HFF-Myc (cell line): ENCODE data around the gene TAP1.

Source experiments
- DNase-seq: peaks from one replicate; pipeline ENCODE4 v3.0.0-alpha.2; 2011; ENCODE audit warnings: low read depth; ENCODE audit errors: extremely low read depth
- H3K4me3 ChIP-seq: replicated peaks from 2 replicates; pipeline ENCODE4 v1.5.1; 2011; ENCODE audit warnings: low read depth, mild to moderate bottlenecking, control low read depth, low read length
- CTCF ChIP-seq: IDR thresholded peaks from 2 replicates; pipeline ENCODE4 v1.5.1; 2012; ENCODE audit warnings: mild to moderate bottlenecking, low read depth, low read length, control low read depth; ENCODE audit errors: missing control alignments

The TAP1 gene

GRCh38 chr6:32832535-32832934 lies 21.0 kb downstream of the TAP1 start:
- no peak for DNase-seq
- H3K4me3 ChIP-seq = no peak overlapping the region
- TF ChIP-seq CTCF = no peak

GRCh38 chr6:32830936-32831335 lies 22.6 kb downstream of the TAP1 start:
- no peak for DNase-seq
- no peak for TF ChIP-seq CTCF
- no peak overlapping the region for H3K4me3 ChIP-seq

- TF ChIP-seq CTCF = no peak
Measured at GRCh38 chr6:32830017-32830416, 23.5 kb downstream of the TAP1 start.

DNA sequence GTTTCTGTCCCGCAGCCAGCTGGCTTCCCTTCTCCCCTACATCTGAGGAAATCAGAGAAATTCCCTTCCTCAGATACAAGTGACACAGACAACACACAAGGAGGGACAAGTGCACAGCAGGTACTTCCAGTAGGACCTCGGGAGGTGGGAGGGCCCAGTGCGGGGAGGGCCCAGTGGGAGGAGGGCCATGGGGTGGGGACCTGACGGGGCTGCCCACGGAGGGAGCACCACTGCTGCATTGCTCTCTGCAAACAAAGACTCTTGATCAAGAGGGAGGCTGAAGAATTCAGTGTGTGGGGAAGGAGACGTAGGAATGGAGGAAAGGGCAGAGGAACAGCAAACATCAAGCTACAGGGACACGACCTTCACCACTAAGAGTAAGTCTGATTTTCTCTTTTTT lies 24.0 kb downstream of the TAP1 start:
- no peak for TF ChIP-seq CTCF
- H3K4me3 ChIP-seq = no peak overlapping the region
- DNase-seq = no peak

More at GRCh38 chr6:32830017-32830416, 23.5 kb downstream of the TAP1 start:
- no peak overlapping the region for H3K4me3 ChIP-seq
- no peak for DNase-seq

GRCh38 chr6:32827025-32827424 lies 26.5 kb downstream of the TAP1 start:
- no peak for TF ChIP-seq CTCF
- H3K4me3 ChIP-seq = no peak overlapping the region
- DNase-seq = no peak

DNA sequence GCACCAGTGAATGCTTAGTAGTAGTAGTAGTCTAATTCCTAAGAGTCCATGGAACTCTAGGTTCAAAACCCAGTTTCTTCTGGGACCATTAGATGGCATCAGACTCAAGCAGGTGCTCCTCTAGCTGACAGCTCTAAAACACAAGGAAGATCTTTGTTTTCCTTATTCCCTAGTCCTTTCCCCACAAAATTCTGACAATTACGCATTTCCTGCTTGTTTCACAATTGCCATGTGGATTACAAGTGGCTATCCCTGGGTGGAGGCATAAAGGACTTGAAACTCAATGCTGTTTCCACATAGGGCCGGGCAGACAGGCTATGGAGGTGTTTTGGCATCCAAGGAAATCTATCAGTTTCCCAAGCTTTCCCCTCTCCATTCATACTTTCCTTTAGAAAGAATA lies 27.5 kb downstream of the TAP1 start:
- TF ChIP-seq CTCF = peak; percentile 33

DNA sequence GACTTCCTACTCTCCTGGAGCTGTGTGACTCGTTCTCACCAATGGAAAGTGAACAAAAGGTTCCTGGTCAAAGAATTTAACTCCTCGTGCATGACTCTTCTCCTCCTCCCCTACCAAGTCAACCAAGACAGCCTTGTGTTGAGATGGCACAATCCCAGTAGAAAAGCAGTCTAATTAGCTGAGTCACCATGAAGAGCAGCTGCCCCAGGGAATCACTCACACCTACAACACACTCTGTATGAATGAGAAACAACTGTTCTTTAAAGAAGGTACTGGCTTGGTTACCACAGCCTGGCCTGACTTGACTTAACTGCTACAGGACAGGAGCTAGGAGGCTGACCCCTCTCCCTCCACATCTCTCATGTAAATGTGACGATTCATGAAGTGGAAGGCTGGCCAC lies 33.8 kb downstream of the TAP1 start:
- no peak overlapping the region for H3K4me3 ChIP-seq
- TF ChIP-seq CTCF = no peak
- peak; percentile 37 for DNase-seq

More for the DNA sequence above, 27.5 kb downstream of the TAP1 start:
- no peak overlapping the region for H3K4me3 ChIP-seq
- DNase-seq = no peak
